HG03039 (cell line): Measurements from ENCODE around the gene TGM6.

Experiments used
- ATAC-seq: cut with Tn5 transposase; IDR thresholded peaks from one replicate; pipeline ENCODE4 v1.9.1; 2021; ENCODE audit warnings: mild to moderate bottlenecking, moderate library complexity; ENCODE audit not compliant: unreplicated experiment

The TGM6 gene

DNA sequence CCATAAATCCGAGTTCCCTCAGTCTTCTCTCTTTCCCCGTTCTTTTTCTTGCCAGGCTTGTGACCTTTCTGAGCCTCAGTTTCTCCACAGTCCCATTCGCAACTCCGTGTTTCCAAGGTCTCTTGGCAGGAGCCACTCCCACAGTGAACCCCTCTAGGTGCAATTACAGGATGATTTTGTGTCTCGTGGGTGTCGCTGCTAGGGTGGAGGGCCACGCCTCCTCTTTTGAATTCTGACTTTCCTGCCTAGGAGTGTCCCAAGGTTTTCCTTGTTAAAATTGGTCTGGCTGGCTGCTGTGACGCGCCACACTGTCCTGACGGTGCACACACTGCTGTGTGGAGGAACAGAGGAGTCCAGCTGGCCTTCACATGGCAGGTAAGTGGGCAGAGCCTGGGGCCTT lies at the start of gene TGM6:
Gene TGM6 (plus strand): TSS at position 301 of the 400 bp plus-strand sequence. CDS start 68 bp downstream, at position 369.
- ATAC-seq: no peak

- ATAC-seq: no peak
These were observed 49.6 kb upstream of the TGM6 start for GRCh38 chr20:2331106-2331505.

DNA sequence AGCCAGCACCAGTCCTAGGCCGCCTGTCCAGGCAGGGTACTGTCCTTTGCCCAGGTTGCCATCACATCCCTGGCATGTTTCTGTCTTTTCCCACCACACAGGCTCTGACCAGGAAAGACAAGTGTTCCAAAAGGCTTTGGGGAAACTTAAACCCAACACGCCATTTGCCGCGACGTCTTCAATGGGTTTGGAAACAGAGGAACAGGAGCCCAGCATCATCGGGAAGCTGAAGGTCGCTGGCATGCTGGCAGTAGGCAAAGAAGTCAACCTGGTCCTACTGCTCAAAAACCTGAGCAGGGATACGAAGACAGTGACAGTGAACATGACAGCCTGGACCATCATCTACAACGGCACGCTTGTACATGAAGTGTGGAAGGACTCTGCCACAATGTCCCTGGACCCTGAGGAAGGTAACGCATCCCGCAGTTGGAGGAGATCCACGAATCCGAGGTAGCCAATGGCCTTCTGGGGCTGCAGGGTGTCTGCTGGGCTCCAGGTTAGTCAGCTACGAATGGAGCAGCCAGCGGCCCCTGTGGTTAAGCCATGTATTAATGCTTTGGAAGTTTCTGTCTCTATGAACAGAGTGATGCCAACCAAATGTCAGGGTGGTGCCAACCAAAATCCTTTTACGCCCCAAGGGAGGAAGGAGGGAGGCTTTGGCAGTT lies 48.7 kb upstream of the TGM6 start:
- no peak for ATAC-seq

DNA sequence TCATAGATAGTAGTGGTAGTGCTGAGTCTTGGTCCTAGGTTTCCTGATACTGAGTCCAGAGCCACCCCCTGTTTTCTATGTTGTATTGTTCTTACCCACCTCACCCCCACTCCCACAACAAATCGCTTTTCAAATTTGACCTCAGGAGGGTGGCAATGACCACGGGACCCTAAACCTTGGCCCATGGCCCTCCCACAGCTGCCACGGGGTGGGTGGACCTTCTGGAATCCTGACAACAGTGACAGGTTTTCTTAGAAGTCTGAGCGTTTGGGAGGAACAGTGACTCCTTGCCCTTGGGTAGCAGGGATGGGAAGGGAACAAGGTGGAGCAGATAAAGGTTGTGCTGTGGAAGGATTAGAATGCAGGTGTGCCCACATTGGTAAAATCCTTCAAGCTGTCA lies 48.0 kb upstream of the TGM6 start:
- no peak for ATAC-seq

GRCh38 chr20:2333821-2334220 lies 46.9 kb upstream of the TGM6 start:
- no peak for ATAC-seq

GRCh38 chr20:2335096-2335870 lies 45.4 kb upstream of the TGM6 start:
- no peak for ATAC-seq

DNA sequence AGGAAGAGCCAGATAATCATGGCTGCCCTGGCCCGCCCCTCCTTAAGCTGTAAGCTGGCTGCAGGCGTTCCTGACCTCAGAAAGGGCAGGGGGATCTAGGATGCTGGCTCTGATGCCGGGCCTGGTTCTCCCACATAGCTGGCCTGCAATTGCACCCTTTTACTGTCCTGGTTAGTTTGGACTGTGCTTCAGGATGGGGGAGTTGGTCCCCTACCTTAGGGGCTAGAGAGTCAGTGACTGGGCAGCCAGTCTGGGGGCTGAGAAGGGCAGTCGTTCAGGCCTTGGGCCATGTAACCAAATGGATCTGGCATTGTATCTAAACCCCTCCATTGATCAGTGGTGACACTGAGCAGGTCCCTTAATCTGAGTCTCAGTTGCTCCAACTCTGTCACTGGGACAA lies 44.2 kb upstream of the TGM6 start:
- no peak for ATAC-seq

- no peak for ATAC-seq
These were observed 43.6 kb upstream of the TGM6 start for GRCh38 chr20:2337142-2337541.

DNA sequence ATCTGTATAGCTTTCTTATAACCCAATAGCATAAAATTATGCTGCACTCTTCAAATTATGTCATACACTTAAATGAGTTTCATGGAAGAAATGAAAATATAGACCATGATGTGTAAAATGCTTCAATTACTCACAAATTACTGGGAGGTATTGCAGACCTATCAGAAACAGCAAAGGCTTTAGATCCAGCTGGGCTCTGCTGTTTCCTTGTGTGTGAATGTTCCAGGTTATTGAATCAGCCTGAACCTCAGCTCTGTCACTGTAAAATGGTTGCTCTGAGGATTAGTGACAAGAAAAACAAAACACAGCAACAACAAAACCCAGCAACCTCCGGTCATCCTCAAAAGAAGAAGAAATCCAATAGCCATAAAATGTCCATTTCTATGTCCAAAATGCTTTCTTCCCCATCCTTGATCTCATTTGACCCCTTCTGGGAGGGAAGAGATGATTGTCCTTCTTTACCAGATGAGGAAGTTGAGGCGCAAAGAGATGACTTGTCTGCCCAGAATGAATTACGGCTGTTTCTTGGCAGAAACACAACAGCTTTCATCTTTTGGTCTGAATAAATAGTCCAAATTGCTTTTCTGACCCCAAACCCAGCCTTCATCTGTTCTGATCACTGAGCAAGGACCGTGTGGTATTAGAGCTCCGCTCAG lies 42.2 kb upstream of the TGM6 start:
- no peak for ATAC-seq

DNA sequence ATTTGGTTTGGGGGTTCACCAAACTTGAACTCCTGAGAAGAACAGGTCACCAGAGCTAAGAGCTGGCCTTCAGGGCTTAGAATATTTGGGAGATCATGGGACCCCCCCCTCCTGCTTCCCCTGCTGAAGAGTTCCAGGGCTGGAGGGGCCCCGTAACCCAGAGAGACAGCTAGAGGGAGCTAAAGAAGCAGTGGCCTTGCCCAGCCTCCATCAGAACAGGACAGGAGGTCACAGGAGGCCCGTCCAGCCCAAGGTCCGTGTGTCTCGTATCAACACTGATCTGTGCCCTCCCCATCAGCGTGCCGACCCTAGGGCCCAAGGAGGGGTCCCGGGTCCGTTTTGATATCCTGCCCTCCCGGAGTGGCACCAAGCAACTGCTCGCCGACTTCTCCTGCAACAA lies 40.6 kb upstream of the TGM6 start:
- no peak for ATAC-seq

GRCh38 chr20:2340823-2341222 lies 39.9 kb upstream of the TGM6 start:
- ATAC-seq: no peak

- no peak for ATAC-seq
These were observed 39.4 kb upstream of the TGM6 start for GRCh38 chr20:2341336-2341735.

DNA sequence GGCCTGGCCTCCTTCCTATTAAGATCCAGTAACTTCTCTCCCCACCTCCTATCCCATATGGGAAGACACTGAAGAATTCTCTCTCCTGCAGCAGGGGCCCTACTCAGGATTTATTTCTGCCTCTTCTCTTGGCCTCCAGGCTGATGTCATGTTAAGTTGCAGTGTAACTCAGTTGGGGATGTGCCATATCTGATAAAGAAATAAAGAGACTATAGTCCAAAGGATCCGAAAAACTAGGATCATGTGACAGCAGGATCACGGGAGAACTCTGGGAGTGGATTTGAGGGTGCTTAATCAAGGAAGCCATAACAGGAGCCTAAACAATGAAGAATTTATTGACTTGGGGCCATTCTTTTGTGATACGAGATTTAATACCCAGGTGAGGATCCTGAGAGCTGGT lies 38.5 kb upstream of the TGM6 start:
- no peak for ATAC-seq

DNA sequence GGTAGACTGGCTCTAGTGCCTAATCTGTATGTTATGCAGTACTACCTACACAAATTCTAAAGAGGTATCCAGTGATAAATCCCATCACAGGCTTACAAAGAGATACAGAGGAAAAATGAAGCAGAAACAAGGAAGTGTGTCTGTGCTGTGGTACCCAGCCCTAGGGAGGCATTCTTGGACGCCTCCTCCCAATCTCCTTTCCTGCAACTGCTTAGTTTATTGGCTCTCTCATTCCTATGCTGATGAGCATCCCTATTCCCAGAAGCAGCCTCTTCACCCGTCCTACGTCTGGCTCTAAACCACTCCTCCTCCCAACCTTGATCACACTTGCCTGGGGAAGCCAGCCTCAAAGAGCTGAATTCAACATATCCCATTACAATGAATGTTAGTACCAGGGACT lies 34.5 kb upstream of the TGM6 start:
- ATAC-seq: no peak

GRCh38 chr20:2348336-2348735 lies 32.4 kb upstream of the TGM6 start:
- ATAC-seq: no peak

- no peak for ATAC-seq
These were observed 30.9 kb upstream of the TGM6 start for GRCh38 chr20:2349801-2350200.

DNA sequence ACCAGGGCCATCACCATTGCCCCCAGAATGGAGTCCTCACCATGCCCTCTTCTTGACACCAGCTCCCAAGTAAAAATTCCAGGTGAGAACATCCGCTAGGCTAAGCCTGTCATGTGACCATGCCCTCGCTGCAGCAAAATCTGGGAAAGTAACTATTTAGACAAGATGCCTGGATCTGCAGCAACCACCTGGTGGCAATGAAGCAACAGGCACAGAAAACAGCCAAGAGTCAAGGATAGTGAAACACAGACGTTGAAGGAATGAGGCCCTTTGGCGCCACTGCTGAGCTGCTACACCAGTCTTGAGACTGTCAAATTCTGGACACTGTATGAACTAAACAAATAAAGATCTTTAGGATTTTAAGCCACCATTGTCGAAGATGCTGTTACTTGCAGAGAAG lies 30.1 kb upstream of the TGM6 start:
- no peak for ATAC-seq

GRCh38 chr20:2353231-2353630 lies 27.5 kb upstream of the TGM6 start:
- ATAC-seq: no peak

GRCh38 chr20:2357114-2357513 lies 23.6 kb upstream of the TGM6 start:
- no peak for ATAC-seq

DNA sequence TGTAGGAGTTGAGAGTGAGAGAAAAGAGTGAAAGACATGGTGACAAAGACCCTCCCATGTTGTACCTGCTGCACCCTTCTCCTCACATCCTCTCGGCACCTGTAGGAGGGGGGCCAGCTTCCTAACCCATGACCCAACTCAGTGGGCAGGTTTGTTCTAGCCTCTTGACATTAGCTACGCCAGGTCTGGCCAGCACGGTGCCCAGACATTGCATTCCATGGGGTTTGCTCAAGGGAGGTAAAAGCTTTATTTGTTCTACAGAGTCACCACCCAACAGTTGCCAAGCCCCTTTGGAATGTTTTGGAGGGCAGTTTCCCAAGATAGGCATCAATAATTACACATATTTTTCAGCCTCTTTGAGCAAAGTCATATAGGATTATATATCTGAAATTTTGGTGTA lies 22.7 kb upstream of the TGM6 start:
- no peak for ATAC-seq

DNA sequence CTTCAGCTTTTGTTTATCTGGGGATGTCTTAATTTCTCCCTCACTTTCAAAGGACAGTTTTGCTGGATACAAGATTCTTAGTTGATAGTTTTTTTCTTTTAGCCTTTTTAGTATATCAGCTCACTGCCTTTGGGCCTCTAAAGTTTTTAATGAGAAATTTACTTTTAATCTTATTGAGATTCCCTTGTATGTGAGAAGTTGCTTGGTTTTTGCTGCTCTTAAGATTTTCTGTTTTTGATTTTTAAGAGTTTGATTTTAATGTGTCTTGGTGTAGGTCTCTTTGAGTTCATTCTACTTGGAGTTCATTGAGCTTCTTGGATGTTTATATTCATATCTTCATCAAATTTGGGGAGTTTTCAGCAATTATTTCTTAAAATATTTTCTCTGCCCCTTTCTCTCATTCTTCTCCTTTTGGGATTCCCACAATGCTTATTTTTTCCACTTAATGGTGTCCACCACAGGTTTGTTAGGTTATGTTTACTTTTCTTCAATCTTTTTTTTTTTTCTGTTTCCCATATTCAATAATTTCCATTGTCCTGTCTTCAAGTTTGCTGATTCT lies 19.6 kb upstream of the TGM6 start:
- no peak for ATAC-seq

GRCh38 chr20:2363187-2363586 lies 17.5 kb upstream of the TGM6 start:
- no peak for ATAC-seq
